NCI-H524 treated with DMSO at 0.1 percent for 48 hours (cell line): ENCODE measurements around the gene RNPEP.
"Not testable (repeated sequence)": the region's sequence is repeated elsewhere in the genome, so short reads cannot be mapped to it uniquely, and the experiment has no call there.

Source experiments
- DNase-seq: peaks from one replicate; lab custom pipeline; 2025; lab: John Stamatoyannopoulos, UW

Gene RNPEP

GRCh38 chr1:201958348-201958747 is 24.1 kb upstream of the RNPEP start:
- no peak for DNase-seq

DNA sequence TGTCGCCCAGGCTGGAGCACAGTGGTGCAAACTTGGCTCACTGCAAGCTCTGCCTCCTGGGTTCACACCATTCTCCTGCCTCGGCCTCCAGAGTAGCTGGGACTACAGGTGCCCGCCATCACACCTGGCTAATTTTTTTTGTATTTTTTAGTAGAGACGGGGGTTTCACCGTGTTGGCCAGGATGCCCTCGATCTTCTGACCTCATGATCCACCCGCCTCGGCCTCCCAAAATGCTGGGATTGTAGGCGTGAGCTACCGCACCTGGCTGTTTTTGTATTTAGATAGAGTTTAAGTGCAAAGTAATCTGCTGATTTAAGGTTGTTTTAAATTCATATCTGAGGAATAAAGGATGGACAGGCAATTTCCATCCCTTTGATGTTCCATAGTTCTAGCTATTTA is 20.1 kb upstream of the RNPEP start:
- DNase-seq = not testable (repeated sequence)

GRCh38 chr1:201964261-201964660 is 18.2 kb upstream of the RNPEP start:
- no peak for DNase-seq

GRCh38 chr1:201966171-201966570 is 16.3 kb upstream of the RNPEP start:
- DNase-seq = no peak

- no peak for DNase-seq
Measured at GRCh38 chr1:201968202-201968925, 14.1 kb upstream of the RNPEP start.

- DNase-seq = no peak
Measured at GRCh38 chr1:201970334-201971159, 11.9 kb upstream of the RNPEP start.

- no peak for DNase-seq
Measured at GRCh38 chr1:201982082-201982622, 296 bp upstream of the RNPEP start.

GRCh38 chr1:201983380-201983805 is 945 bp downstream of the RNPEP start:
- DNase-seq = no peak

GRCh38 chr1:201984446-201984845 is 2.0 kb downstream of the RNPEP start:
- DNase-seq = no peak

DNA sequence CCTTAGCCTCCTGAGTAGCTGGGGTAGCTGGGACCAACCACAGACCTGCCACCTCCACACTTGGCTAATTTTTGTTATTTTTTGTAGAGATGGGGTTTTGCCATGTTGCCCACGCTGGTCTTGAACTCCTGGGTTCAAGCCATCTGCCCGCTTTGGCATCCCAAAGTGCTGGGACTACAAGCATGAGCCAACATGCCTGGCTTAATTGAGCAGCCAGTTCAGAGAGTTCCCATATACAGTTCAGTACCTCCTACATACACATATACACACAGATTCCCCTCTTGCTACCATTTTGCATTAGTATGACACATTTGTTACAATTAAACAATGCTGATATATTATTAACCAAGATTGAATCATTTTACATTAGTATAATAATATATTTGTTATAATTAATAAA is 2.9 kb downstream of the RNPEP start:
- no peak for DNase-seq

- no peak for DNase-seq
Measured at GRCh38 chr1:201988601-201989000, 6.2 kb downstream of the RNPEP start.

- DNase-seq = no peak
Measured at GRCh38 chr1:201989354-201990128, 7.1 kb downstream of the RNPEP start.

- DNase-seq = no peak
Measured at GRCh38 chr1:201990427-201990826, 8.0 kb downstream of the RNPEP start.

DNA sequence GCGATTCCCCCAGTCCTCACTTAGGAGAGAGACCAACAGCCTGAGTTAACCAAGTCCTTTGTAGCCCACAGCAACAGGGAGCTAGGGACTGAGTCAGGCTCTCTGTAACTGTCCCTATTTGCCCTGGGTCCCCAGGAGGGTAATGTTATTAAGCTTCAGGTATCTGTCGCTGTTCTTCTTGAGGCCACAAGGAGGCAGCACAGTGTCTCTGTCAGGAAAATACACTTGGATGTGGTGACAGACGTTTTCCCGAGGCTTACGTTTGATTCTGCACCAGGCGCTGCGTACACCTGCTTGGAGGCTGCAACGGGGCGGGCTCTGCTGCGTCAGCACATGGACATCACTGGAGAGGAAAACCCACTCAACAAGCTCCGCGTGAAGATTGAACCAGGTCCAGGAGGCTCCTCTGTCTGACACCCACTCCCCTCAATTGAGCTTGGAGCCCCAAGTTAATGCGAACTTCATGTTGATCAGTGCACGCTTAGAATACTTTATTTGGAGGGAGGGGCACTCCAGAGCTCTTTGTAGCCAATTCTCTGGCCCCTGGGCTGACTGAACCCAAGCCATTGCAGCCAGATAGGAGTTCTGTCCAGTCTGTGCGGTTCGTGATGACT is 17.3 kb downstream of the RNPEP start:
- no peak for DNase-seq

DNA sequence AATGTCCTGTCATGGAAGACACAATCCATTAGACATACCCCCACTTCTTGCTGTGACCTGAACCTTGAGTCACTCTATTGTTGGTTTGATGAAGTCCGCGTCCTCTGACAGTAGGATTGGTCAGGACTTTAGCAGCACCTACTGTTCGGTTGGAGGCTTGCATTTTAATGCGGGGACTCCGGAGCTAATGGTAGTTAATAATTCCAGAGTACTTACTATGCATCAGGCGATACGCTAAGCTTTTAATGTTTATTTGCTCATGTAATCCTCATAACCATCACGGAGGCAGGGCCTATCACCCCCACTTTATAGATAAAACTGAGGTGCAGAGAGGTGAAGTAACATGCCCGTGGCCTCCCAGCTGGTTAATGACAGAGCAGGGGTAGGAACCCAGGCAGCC is 20.1 kb downstream of the RNPEP start:
- no peak for DNase-seq

DNA sequence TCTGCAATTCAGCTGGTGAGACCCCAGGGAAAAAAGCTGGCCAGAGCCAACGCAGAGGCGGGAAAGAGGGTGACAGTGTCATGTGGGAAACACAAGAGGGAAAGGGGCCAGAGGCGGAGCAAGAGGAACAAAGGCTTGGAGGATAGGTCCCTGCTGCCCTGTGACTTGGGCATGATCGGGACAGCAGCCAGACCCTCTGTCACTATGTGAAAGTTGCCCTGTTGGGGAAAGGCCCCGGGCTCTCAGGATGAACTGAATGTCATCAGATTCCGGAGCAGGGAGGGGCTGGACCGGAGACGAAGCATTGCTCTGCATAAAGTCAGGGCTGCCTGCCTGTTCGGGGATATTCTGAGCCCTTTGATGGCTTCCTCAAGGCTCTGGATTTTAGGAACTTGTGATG is 22.3 kb downstream of the RNPEP start:
- DNase-seq = no peak

DNA sequence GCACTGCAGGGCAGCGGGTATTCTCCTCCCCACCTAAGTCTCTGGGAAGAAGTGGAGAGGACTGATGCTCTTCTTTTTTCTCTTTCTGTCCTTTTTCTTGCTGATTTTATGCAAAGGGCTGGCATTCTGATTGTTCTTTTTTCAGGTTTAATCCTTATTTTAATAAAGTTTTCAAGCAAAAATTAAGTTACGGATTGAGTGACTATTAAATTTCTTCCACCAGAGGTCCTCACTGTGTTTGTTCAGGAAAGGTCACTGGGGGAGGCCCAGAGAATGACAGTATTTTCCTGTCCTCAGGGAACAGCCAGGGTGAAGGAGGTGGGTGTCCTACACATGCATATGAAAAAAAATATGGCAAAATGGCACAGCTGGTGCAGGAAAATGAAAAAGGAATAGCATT is 23.5 kb downstream of the RNPEP start:
- DNase-seq = no peak

- no peak for DNase-seq
Measured at GRCh38 chr1:202007304-202007703, 24.9 kb downstream of the RNPEP start.

DNA sequence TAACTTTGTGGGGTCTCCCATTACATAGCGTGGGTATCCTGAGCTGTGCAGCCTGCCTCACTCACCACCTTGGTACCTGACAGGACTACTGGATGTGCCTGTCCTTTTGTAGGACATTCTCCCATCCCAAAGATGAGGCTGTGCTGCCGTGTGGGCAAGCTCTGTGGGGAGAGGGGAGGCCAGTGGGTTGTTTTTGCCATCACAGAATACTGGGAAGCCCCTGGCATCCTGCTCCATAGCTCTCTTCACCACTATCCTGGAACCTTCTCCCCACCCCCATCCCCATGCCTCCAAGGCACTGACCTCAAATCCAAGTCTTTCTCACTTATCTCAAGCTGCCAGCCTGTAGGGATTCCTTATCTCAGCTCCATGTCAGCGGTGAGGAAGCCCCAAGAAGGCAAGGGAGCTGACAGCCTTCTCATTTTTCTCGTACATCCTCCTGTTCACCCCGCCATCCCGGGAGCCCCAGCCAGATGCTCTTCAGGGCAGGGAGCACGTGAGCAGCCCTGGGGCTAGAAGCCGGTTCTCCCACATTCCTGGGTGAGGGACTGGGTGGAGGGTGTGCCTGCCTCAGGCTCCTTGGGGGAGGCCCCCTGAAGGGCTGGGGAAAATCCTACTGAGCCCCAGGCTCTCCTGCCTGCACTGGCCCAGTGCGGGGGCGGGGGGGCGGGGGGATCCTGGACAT is 25.5 kb downstream of the RNPEP start:
- no peak for DNase-seq

GRCh38 chr1:202009326-202010179 is 27.1 kb downstream of the RNPEP start:
- peak; percentile 22 for DNase-seq
